Cardiac fibroblast (primary cell): Measurements from ENCODE around the gene MED16.
A peak's percentile ranks its signal among the peaks of the same experiment; 100 is the strongest.

Experiments used
- DNase-seq, 2 donors: peaks; one replicate each; pipeline versions ENCODE4 v3.0.0 to v3.0.0-alpha.2; 2010; ENCODE audit warnings: low read depth in 2 of 2
- H3K4me3 ChIP-seq, 2 donors: replicated peaks in 1 of 2; 1 replicate in 1 of 2; 2 replicates in 1 of 2; pipeline ENCODE4 v1.5.1; 2011; ENCODE audit warnings: low read depth in 2 of 2, low read length in 2 of 2, mild to moderate bottlenecking in 2 of 2, moderate library complexity in 1 of 2
- CTCF ChIP-seq: IDR thresholded peaks from one replicate; pipeline ENCODE4 v1.5.1; 2011; ENCODE audit warnings: low read depth, mild to moderate bottlenecking, low read length, inconsistent platforms

The MED16 gene

DNA sequence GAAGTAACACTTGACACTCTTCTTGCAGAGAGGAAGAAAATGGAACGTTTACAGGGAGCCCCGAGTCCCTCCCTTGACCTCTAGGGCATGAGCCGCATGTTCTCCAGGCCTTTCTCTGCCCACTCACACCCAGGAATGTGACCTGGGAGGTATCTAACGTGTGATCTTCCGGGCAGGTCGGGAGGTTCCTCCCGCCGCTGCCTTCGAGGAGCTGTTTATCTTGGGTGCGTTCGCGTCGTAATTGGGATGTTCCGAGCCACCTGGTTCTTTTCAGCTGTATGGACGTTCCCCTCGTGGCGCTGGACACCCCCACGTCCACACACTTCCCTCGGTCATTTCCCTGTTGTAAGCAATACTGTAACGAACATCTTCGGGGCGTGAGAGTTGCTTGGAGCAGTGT lies 46.5 kb upstream of the MED16 start:
- TF ChIP-seq CTCF: no peak
- no peak overlapping the region for H3K4me3 ChIP-seq
- no peak for DNase-seq

DNA sequence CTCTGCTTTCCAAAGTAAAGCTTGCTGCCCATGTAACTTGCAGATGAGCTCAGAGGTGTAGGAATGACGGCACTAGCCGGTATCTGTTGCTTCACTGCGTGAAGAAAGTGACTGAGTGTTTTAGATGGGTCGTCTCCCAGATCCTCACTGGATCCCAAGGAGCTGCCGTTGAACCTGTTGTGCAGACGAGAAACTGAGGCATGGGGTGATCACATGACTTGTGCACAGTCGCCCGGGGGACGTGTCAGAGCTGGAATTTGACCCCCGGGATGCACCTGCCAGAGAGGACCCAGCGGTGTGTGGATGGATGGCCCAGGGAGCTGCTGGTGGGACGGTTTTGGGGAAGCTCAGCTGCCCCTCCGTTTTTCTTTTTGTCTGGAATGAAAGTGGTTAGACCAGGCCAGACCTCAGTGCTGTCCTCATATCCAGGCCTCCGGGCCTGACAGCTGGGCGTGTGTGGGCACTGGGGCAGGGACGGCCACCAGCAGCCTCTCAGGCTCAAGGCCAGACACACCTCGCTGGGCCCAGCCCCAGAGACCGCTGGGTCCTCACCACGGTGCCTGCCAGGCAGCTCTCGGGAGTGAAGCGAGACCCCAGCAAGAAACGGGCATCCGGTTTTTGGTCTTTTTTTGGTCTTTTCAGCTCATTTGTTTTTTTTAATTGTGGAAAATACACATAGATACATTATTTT lies 45.4 kb upstream of the MED16 start:
- no peak overlapping the region for H3K4me3 ChIP-seq
- DNase-seq: no peak
- TF ChIP-seq CTCF: no peak

- DNase-seq: no peak
- TF ChIP-seq CTCF: no peak
- no peak overlapping the region for H3K4me3 ChIP-seq
Measured at GRCh38 chr19:937259-937694, 44.3 kb upstream of the MED16 start.

- TF ChIP-seq CTCF: no peak
- no peak for DNase-seq
- H3K4me3 ChIP-seq: no peak overlapping the region
Measured at GRCh38 chr19:936175-936546, 43.2 kb upstream of the MED16 start.

GRCh38 chr19:934865-935479 lies 42.0 kb upstream of the MED16 start:
- DNase-seq: peak; percentile 64 to 93
- no peak overlapping the region for H3K4me3 ChIP-seq
- TF ChIP-seq CTCF: peak; percentile 1

GRCh38 chr19:934197-934840 lies 41.3 kb upstream of the MED16 start:
- TF ChIP-seq CTCF: no peak
- no peak for DNase-seq
- H3K4me3 ChIP-seq: no peak overlapping the region
